Suprapubic skin (tissue), 4 donors: ENCODE data around the gene DYNLRB1.

Experiments used
- POLR2A ChIP-seq, 2 donors: fragments of 450-650 bp; IDR thresholded peaks; one replicate each; pipeline ENCODE4 v1.6.1; 2017; ENCODE audit warnings: antibody characterized with exemption in 2 of 2, mild to moderate bottlenecking in 2 of 2, moderate library complexity in 2 of 2
- POLR2AphosphoS5 ChIP-seq, 3 donors: sonication (generic); formaldehyde crosslinking; IDR thresholded peaks; one replicate each; pipeline ENCODE4 v1.6.1; 2017; ENCODE audit warnings: antibody characterized with exemption in 3 of 3
- TF ChIP-seq, protein P1 (sequence below), 2 donors: fragments of 200-600 bp in 1 of 2; fragments of 450-650 bp in 1 of 2; sonication (generic) in 1 of 2; IDR thresholded peaks; one replicate each; pipeline ENCODE4 v1.5.1; 2016 to 2019; ENCODE audit warnings: antibody characterized with exemption in 2 of 2, mild to moderate bottlenecking in 1 of 2, moderate library complexity in 1 of 2

DNA sequence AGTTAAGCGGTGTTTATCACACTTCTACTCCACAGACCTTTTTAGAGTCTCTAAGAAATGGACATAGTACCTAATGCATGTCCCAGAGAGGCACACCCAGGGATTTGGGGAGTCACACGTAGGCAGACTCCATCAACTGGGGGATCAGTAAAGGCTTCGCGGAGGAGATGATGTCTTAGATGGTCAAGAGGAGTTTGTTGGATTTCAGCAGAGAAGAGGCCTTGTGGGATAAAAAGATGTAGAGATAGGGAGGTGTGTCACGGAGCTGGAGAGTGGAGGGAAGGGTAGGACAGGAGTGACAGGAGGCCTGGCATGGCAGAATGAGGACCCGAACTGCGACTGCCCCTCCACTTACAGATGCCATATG, 9.1 kb downstream of the DYNLRB1 start:
- TF ChIP-seq, protein P1, sequence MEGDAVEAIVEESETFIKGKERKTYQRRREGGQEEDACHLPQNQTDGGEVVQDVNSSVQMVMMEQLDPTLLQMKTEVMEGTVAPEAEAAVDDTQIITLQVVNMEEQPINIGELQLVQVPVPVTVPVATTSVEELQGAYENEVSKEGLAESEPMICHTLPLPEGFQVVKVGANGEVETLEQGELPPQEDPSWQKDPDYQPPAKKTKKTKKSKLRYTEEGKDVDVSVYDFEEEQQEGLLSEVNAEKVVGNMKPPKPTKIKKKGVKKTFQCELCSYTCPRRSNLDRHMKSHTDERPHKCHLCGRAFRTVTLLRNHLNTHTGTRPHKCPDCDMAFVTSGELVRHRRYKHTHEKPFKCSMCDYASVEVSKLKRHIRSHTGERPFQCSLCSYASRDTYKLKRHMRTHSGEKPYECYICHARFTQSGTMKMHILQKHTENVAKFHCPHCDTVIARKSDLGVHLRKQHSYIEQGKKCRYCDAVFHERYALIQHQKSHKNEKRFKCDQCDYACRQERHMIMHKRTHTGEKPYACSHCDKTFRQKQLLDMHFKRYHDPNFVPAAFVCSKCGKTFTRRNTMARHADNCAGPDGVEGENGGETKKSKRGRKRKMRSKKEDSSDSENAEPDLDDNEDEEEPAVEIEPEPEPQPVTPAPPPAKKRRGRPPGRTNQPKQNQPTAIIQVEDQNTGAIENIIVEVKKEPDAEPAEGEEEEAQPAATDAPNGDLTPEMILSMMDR (IDR thresholded peaks at IDR 0.05): no peak
- TF ChIP-seq POLR2AphosphoS5 (IDR thresholded peaks at IDR 0.05): no peak
- TF ChIP-seq POLR2A (IDR thresholded peaks at IDR 0.05): no peak
